ENCODE results near the gene AGAP3. TPM values are rescaled to one million over a fixed set of nuclear protein-coding genes. Genes with fewer than 3 reads are reported as not detected.

The AGAP3 gene
- total RNA-seq, 1 experiment from 2014 or later: 32.7 TPM

DNA sequence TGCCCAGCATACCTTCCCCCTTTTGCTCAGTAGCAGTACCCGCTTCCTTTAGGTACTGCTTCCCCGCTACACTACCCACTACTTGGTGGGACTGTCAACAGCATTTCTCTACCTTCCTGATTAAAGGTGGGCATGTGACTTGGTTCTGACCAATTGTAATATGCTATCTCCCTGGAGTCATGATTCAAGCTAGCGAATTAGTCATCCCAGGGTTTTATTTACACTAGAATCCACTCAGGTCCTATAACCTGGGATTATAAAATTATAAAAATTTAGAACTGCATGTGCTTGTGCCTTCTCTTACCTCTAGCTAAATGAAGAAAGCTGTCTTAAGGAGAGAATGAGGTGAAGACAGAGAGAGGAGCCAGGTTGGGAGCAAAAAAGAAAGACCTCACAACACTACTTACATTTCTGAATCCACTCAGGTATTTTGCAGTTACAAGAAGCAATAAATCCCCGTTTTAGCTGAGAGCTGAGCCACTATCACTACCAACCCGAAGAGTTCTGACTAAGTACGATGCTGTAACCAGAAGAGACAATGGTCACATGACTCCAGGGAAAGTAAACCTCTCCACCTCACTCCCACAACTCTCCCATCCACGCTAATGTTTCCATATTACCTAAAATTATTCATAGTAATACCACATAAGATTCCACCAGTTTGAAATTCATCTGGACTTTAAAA is 71.5 kb downstream of the AGAP3 start:
- DNase-seq (ENCODE audit: low read depth): no peak

DNA sequence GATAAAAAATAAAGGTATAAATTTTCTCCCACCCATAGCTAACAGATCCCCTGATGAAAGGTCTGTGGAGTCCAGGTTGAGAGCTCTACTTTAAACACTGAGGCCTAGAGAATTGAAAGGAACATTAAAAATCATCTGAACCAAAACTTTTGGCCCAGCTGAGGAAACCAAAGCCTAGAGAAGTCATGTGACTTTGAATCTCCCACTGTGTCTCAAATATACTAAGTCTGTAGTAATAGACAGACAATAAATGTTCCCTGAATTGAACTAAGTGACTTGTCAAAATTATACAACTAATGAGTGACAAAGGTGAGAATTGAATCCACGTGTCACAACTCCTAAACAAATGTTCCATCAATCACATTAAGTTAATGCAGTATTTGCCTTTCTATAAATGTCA is 75.5 kb downstream of the AGAP3 start:
- no peak for DNase-seq (ENCODE audit: low read depth)

DNA sequence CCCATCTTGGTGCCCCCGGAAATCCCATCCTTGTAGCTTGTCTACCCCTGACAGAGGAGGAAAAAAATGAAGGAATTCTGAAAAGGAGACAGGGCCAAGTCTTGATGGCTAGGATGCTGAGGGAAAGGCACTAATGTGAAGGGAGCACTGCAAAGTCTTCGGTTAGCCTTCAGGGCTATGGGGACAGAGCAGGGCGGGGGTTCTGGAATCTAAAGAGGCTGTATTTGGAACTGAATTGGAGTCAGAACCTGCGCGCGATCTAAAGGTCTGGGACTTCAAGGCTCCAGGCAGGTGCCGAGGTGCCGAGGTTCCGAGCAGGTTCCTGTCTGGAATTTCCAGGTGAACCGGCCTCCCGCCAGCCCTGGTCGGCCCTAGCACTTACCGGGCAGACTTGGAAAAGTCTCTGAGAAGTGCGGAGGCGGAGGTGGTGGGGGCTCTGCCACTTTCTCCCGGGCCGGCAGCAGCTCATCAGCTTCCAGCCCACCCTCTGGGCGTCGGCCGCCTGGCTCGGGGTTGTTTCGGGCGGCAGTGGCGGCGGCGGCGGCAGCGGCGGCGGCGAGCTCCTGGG is 80.4 kb downstream of the AGAP3 start:
- no peak for DNase-seq (ENCODE audit: low read depth)

DNA sequence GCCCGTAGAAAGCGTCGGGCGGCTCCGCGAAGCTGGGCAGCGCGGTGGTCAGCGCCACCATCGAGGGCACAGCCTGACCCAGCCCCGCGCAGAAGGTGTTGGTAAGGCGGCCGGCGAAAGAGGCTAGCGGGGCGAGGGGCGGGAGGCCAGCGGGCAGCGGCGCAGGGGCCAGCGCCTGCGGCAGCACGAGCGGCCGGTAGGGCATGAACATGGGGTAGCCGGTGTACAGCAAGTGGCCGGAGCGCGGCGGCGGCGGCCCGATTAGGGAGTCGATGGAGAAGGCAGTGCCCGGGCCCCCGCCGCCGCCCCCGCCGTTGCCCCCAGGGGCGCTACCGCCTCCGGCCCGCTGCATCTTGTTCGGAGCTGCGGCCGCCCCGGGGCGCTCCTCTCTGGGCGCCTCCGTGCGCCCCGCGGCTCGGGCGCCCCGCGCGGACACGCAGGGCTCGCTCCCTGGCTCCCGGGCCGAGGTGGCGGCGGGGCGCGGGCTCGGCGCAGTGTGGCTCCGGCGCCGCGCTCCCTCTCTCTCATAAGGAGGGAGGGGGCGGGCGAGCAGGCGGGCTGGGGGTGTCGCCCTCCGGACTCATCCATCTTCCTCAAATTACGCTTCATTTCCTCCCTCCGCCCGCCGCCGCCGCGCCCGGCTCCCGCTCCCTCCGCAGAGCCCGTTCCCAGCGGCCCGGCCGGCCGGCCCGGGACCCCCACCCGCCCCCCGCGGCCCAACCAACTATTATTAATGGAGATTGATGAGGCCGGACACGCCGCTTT is 81.1 kb downstream of the AGAP3 start, which contains the start of gene GBX1:
TSS of gene GBX1 (minus strand) at position 498 of the 765 bp plus-strand sequence. CDS start at position 352, 146 bp downstream.
- no peak for DNase-seq (ENCODE audit: low read depth)

DNA sequence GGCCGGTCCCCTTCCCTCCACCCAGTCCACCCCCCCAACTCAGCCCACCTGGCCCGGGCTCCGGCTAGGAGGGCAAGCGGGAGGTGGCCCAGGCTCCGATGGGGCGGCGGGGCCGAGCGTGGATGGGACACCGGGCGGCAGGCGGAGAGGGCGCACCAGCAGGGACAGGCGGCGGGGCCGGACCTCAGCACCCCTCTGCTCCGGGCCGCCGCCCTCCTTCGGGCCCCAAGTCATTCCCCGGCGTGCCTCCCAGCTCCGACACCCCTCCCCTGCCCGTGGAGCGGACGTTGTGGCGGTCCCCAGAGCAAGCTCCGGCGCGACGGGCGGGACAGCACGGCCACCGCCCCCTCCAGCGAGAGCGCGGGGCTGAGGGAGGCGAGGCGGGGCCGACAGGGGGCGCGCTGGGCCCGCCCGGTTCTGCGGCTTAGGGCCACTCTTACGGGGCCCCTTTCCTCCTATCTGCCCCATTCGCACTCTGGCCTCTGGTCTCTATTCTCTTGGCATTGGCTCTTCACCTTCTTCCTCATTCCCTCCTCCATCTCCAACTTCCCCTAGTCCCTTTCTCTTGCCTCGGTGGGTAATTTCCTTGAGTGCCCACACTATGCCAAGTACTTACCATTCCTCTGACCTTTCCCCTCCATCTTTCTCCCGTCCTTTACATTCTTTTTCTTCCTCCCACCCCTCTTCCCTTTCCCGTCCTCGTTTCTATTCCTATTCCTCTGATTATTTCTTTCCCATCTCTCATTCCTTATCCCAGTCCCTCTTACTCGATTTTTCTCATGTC is 81.9 kb downstream of the AGAP3 start:
- DNase-seq (ENCODE audit: low read depth): no peak

DNA sequence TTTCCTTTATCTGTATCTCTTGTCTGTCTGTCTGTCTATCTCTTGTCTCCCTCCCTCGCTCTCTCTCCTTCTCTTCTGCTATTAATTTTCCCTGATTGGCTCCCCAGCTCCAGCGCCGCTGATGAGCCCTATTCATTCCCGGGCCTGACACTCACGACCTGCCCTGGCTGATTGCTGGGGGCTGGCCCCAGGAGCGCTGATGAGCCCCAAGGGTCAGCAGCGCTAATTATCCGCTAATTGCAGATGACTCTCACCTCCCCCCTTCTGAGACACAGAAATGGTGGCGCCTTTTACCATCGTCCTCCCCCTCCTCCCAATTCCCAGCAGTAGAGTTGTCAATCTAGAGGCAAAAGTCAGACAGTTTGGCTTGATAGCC is 82.5 kb downstream of the AGAP3 start:
- DNase-seq (ENCODE audit: low read depth): no peak

DNA sequence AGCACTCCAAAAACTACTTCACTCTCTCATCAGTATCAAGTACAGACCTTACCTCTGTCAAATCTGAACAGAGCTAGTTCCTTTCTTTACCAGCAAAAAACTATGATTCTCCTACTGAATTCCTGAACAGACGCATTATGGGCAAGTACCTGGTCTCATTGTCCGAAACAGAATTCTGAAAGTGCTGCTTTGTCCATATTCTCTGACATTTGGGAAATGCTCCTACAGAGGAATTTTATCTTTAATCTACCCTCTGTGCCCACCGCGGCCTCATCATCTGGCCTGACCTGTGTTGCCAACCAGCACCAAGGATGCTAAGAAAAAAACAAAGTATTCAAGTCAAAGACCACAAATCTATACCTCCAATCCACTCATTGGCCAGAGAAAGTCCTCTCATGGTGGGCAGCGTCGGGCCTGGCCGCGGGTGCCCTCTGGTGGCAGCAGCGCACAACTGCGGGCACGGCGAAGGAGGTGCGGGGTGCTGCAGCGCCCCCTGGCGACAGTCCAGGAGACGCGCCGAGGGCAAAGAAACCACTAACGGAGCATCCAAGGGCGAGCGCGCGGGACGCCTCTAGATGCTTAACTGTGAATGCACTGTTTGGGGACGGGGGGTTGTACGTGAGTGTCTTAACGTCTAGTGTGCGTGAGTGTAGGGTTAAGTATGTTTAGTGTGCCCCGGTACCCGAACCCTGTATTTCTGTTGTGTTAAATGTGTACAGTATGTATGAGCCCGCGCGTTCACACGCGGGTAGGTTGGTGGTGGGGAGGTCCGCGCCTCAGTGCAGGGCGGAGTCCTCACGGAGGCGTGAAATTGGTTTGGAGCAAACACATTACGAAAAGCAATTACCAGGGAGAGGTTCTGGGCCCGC is 86.2 kb downstream of the AGAP3 start:
- DNase-seq (ENCODE audit: low read depth): peak; percentile 60

DNA sequence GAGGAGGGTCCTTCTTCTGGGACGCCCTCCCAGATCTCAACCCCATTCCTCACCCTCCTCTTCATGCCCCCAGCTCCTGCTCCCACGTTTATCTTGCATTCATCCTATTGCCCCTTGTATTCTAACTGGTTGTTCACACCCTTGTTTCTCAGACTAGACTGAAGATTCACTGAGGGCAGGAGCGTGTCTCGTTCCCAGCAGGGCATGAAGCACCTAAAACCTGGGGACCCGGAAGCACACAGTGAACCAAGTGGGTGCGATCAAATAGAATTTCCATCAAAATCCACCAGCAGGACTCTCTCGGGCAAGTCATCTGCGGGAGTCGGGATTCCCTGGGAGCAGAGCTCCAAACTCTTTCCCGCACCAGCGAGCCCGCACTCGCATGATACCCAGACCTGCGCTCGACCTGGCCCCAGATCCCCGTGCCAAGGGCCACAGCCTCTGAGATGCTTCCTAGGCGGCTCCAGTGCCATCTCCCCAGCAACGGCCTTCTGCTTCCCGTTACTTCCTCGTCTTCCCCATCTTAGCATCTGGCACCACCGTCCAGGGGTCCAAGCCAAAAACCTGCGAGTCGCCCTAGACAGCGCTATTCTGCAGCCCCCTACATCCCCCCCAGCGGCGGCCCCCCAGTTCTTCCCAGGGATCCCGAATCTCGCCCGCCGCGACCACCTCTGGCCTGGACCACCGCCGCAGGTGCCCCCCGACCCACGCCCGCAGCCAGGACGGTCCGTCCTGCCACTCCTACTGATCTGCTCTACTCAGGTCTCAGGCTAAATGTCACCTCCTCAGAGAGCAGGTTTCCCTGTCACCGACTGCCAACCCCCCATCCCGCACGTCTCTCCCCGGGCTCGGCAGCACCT is 87.3 kb downstream of the AGAP3 start:
- no peak for DNase-seq (ENCODE audit: low read depth)

DNA sequence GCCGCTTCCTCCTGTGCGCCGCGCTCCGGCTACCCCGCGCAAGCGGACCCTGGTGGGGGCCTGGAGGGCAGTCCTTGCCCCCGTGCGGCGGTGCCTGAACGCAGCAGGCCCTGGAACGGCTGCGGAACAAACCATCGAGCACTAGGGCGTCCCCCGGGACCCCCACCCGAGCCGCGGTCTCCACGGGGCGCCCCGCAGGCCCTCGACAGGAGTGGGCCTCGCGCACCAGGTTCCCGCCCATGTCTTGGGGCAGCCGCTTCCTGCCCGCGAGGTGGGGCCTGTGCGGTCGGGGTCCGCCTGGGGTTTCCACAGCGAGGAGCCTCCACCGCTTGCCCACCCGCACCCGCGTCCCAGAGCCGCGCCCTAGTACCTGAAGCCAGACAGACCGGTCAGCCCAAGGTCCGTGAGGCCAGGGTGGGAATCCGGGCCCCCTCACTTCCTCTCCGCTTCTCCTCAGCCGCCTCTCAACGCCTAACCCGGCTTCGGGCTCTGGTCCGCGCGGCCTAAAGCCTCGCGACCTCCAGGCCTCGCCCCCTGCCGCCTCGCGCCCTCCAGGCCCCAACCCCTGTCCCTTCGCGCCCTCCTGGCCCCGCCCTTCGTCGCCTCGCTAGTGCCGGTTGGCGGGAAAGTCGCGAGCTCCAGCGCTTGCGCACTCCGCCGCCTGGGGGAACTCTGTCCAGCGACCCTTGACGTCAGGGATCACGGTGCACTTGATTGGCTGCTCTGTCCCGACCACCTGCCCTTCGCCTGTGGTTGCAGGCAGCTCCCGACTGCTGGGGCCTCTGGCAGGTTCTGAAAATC is 88.2 kb downstream of the AGAP3 start:
- peak; percentile 13 for DNase-seq (ENCODE audit: low read depth)

DNA sequence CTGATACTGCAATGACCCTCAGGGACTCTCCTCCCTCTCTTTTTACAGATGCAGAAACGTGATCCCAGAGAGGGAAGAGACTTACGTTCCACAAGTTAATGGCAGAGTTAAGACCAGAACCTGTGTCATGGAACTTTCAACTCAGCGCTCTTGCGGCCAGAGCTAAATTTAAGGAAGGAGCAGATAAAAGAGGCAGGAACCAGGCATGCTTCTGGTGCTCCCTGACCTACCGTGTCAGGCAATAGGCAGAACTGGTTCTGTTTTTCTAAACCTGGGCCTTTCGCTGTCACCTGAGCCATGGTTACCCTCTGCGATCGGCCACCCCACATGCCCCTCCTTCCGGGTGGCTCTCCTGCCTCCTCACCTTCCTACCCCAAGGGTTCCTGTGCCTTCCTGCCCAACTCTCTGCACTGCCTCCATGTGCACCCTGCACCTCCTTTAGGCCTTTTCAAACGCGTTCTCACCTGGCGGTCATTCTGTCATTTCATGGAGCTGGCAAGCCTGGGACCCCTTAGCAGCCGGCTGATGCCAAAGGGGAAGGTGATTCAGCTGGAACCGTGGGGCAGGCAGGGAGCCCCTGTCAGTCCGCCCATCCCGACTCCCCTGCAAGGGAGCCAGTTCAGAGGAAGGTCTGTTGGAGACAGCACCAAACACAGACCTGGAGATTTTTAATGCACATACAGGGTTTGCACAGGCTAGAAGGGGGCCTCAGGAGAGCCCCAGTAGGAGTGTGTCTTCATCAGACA is 88.9 kb downstream of the AGAP3 start:
- no peak for DNase-seq (ENCODE audit: low read depth)

DNA sequence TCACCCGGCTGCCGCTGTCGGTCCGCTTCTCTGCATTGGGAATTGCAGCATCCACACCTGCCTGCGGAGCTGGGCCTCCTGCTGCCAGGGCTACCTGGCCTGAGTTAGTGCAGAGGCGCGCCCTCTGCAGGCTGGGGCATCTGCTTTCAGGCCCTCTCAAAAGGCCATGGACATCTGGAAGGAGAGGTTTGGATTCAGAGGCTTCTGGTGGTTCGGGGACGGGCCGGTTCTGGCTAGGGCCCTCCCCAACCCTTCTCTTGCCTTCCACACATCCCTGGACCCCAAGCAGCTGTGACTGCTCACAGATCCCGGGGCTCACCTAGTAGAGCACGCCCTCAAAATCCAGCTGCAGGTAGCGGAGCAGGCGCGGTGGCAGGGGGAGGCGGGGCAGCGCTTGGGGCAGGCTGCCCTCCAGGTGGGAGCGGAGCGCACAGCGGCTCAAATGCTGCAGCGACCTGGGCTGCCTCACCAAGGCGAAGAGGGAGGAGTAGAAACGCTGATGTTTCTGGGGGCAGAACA is 89.6 kb downstream of the AGAP3 start:
- no peak for DNase-seq (ENCODE audit: low read depth)

DNA sequence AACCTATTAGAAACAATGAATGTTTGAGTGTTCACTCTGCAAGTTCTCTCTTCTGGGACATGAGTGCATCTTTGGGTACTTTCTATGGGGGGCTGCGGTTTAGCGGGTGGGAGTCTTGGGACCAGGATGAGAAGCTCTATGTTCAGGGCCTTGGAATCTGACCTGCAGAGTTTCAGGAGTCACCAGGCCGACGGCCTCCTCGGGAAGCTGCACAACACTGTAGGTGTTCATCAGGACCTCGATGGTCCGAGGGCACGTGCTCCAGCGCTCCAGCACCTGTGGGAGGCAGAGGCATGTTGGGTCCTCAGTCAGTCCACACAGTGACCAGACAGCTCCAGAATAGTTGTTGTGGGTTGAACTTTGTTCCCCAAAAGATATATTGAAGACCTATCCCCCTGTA is 90.1 kb downstream of the AGAP3 start:
- DNase-seq (ENCODE audit: low read depth): no peak

DNA sequence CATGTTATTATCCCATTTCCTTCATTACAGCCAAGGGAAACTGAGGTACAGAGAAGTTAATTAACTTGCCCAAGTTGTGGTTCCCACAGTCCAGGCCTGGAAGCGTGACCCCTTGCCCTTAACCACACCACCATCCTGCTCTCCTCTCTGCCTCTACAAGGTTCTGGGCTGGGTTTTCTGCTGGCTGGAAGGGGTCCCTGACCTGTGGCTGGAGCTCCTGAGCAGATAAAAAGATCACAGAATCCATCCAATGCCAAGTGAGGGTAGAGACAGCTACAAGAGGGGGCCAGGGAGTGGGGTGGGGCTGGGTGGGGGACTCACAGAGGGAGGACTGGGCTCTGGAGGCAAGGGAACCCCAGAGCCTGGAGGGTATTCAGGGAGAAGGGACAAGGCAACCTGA is 91.0 kb downstream of the AGAP3 start:
- no peak for DNase-seq (ENCODE audit: low read depth)

DNA sequence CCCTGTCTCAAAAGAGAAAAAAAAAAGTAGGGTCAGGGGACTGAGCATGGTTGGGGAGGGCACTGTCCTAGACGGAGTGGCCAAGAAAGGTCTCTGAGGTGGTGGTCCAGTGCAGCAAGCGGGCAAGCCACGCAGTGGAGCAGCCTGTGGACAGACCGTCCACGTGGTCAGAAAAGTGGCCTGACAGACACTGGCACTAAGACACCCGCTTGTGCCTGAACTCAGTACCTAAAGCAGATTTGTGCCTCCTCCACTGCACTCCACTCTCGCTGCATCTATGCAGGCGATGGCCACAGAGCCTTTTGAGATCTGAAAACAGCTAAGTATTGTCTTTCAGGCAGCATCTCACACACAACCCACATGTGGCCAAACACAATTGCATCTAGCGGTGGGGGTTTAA is 92.0 kb downstream of the AGAP3 start:
- no peak for DNase-seq (ENCODE audit: low read depth)

DNA sequence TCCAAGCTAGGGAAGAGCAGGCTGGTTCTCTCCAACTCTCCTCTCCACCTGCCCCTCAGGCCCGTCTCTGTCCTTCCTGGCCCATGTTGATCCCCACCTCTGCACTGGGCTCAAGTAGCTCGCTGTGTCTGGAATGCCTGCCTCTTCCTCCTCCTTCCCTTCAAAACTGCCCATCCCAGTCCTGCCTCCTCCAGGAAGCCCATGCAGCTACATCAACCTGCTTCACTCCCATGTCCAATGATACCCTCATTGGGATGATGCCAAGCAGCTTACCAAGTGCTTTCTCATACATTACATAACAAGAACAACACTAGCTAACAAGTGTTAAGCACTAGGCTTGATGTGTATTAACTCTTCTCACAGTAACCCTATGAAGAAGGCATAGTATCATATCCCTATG is 92.6 kb downstream of the AGAP3 start:
- no peak for DNase-seq (ENCODE audit: low read depth)

DNA sequence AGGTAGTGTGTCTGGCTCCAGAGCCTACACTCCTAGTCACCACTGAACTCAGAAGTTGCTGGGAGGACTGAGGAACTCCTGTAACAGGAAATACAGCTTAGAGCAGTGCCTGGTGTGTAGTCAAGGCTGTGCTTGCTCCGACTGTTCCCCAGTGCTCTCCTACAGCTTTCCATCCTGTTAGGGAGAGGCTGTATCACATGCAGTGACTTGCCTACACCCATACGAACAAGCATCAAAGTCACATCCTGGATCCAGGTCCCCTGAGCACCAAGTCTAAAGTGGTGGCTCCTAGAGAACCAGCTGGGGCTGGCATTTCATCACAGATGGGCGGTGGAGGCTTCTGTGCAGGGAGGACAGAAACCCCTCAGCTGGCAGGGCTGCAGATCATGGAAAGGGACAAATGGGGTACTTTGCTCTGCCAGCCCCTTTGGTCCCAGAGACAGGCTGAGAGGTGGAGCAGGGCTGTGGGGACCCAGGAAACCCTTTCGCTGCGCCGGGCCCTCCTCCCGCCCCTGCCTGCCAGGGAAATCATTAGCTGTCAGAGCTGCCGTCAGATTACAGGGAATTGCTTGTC is 93.1 kb downstream of the AGAP3 start:
- DNase-seq (ENCODE audit: low read depth): no peak

DNA sequence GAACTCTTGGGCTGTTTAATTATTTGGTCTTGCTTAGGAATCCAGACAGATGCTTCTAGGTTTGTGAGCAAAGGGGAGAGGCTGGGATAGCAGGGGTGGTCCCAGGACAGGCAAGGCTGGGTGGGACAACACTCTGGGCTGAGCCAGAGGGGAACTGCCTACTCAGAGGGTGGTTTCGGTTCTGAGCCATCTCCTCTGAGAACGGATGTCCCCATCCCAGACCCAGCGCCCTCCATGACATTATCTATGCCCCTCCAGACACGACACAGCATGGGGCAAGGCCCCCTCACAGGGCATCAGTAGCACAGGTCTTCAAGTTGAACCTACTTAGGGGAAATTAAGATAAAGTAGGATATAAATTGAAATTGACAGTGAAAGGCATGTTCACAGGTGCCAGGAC is 93.7 kb downstream of the AGAP3 start:
- no peak for DNase-seq (ENCODE audit: low read depth)

DNA sequence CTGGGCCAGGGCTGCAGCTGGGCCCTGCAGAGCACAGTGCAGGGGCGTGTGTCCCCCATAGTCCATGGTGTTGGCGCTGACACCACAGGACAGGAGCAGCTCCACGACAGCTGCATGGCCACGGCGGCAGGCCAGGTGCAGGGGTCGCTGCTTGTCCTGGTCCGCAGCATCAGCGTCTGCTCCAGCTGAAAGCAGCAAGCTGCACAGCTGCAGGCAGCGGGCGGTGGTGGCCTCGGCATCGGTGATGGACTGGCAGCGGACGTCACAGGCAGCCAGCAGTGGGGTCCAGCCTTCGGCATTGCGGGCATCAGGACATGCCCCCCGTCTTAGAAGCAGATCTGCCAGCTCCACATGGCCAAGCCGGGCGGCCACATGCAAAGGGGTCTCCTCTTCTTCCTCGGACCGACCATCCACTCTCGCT is 94.7 kb downstream of the AGAP3 start:
- no peak for DNase-seq (ENCODE audit: low read depth)

Measured in RPMI7951 (cell line).